KMS-11 (cell line): ENCODE data around the gene ZNF732.
"Not testable (repeated sequence)": the region's sequence is repeated elsewhere in the genome, so short reads cannot be mapped to it uniquely, and the experiment has no call there.

Experiments used
- H2AFZ ChIP-seq: fragments of 200-600 bp; sonication (generic); 2 replicates; pipeline ENCODE4 v1.6.1; 2016; ENCODE audit warnings: antibody characterized with exemption, mixed run types, low read depth
- H3K27ac ChIP-seq: fragments of 200-600 bp; sonication (generic); 2 replicates; pipeline ENCODE4 v1.6.1; 2016; ENCODE audit warnings: mild to moderate bottlenecking, mixed run types
- H3K27me3 ChIP-seq: fragments of 200-600 bp; sonication (generic); 2 replicates; pipeline ENCODE4 v1.6.1; 2017; ENCODE audit warnings: mild to moderate bottlenecking, low read depth, mixed run types, moderate library complexity; ENCODE audit not compliant: insufficient read depth
- H3K36me3 ChIP-seq: fragments of 200-600 bp; sonication (generic); 2 replicates; pipeline ENCODE4 v1.6.1; 2017; ENCODE audit warnings: mild to moderate bottlenecking, mixed run types; ENCODE audit not compliant: insufficient read depth
- H3K4me1 ChIP-seq: fragments of 200-600 bp; sonication (generic); 2 replicates; pipeline ENCODE4 v1.6.1; 2016; ENCODE audit warnings: mild to moderate bottlenecking, low read depth, mixed run types; ENCODE audit not compliant: poor library complexity, severe bottlenecking
- H3K4me2 ChIP-seq: fragments of 200-600 bp; sonication (generic); 2 replicates; pipeline ENCODE4 v1.7.0; 2016; ENCODE audit warnings: mild to moderate bottlenecking, mixed run types
- H3K4me3 ChIP-seq: fragments of 200-600 bp; sonication (generic); IDR thresholded peaks from 2 replicates; pipeline ENCODE4 v1.6.1; 2017; ENCODE audit warnings: low read depth, low read length, mixed read lengths; ENCODE audit not compliant: insufficient read depth
- H3K79me2 ChIP-seq: fragments of 200-600 bp; sonication (generic); 2 replicates; pipeline ENCODE4 v1.6.1; 2016; ENCODE audit warnings: low read depth, mixed run types; ENCODE audit not compliant: insufficient read depth
- H3K9ac ChIP-seq: fragments of 200-600 bp; sonication (generic); 2 replicates; pipeline ENCODE4 v1.6.1; 2016; ENCODE audit warnings: mild to moderate bottlenecking, mixed run types
- H4K20me1 ChIP-seq: fragments of 200-600 bp; sonication (generic); 2 replicates; pipeline ENCODE4 v1.6.1; 2016; ENCODE audit warnings: mild to moderate bottlenecking, mixed run types; ENCODE audit not compliant: insufficient read depth
- CTCF ChIP-seq: fragments of 200-600 bp; sonication (generic); conservative IDR thresholded peaks from 2 replicates; pipeline ENCODE4 v1.6.1; 2017; ENCODE audit warnings: low read depth, mild to moderate bottlenecking, antibody characterized with exemption, low read length, moderate library complexity, mixed read lengths

The ZNF732 gene

GRCh38 chr4:328729-329128 is 23.5 kb upstream of the ZNF732 start:
- H3K9ac ChIP-seq: no peak overlapping the region
- no peak for TF ChIP-seq CTCF
- H3K27me3 ChIP-seq: no peaks in the 10 kb centered on the region
- no peak overlapping the region for H2AFZ ChIP-seq
- no peaks in the 10 kb centered on the region for H3K36me3 ChIP-seq
- H4K20me1 ChIP-seq: no peaks in the 10 kb centered on the region
- no peaks in the 10 kb centered on the region for H3K79me2 ChIP-seq
- H3K27ac ChIP-seq: no peak overlapping the region
- H3K4me3 ChIP-seq: no peak overlapping the region
- H3K4me2 ChIP-seq: no peak overlapping the region
- no peaks in the 10 kb centered on the region for H3K4me1 ChIP-seq

- Histone ChIP-seq H3K4me1 (no peaks in the 10 kb centered on the region), H3K4me3 (no peak overlapping the region), H3K4me2 (no peak overlapping the region), H2AFZ (no peak overlapping the region), H3K79me2 (no peaks in the 10 kb centered on the region), H4K20me1 (no peaks in the 10 kb centered on the region), H3K36me3 (no peaks in the 10 kb centered on the region), H3K27ac (no peak overlapping the region), H3K9ac (no peak overlapping the region), H3K27me3 (no peaks in the 10 kb centered on the region)
- no peak for TF ChIP-seq CTCF
Measured at GRCh38 chr4:314296-314903, 9.1 kb upstream of the ZNF732 start.

- no peaks in the 10 kb centered on the region for H3K4me1 ChIP-seq
- no peaks in the 10 kb centered on the region for H3K27me3 ChIP-seq
- no peak overlapping the region for H3K9ac ChIP-seq
- no peak overlapping the region for H3K27ac ChIP-seq
- H3K36me3 ChIP-seq: no peaks in the 10 kb centered on the region
- TF ChIP-seq CTCF: no peak
- no peak overlapping the region for H2AFZ ChIP-seq
- H3K4me2 ChIP-seq: no peak overlapping the region
- H3K4me3 ChIP-seq: no peak overlapping the region
- H4K20me1 ChIP-seq: no peaks in the 10 kb centered on the region
- no peaks in the 10 kb centered on the region for H3K79me2 ChIP-seq
Measured at GRCh38 chr4:309807-310206, 4.5 kb upstream of the ZNF732 start.

- Histone ChIP-seq H3K27me3 (no peaks in the 10 kb centered on the region), H2AFZ (no peak overlapping the region), H3K4me2 (no peak overlapping the region), H4K20me1 (no peaks in the 10 kb centered on the region), H3K4me1 (no peaks in the 10 kb centered on the region), H3K79me2 (no peaks in the 10 kb centered on the region), H3K36me3 (no peaks in the 10 kb centered on the region), H3K4me3 (no peak overlapping the region), H3K27ac (no peak overlapping the region), H3K9ac (no peak overlapping the region)
- TF ChIP-seq CTCF: no peak
Measured at GRCh38 chr4:306551-306961, 1.3 kb upstream of the ZNF732 start.

- not testable (repeated sequence) for H2AFZ ChIP-seq, H4K20me1 ChIP-seq, H3K9ac ChIP-seq, H3K27ac ChIP-seq, H3K4me1 ChIP-seq, H3K27me3 ChIP-seq, H3K4me3 ChIP-seq, H3K36me3 ChIP-seq, H3K79me2 ChIP-seq, H3K4me2 ChIP-seq
Measured at GRCh38 chr4:304516-304915, 758 bp downstream of the ZNF732 start.
